Left lung (tissue), 10 donors: ENCODE measurements around the gene ATRN. TPM values are rescaled to one million over a fixed set of nuclear protein-coding genes. Genes with fewer than 3 reads are reported as not detected.

Experiments
- ATAC-seq: fragments of 200-7000 bp; cut with Tn5 transposase; one replicate; pipeline ENCODE4 v1.9.1; 2020; ENCODE audit warnings: moderate library complexity
- DNase-seq, 4 donors: peaks; one replicate each; pipeline ENCODE4 v3.0.0-alpha.2; 2013 to 2020
- H3K27ac ChIP-seq, 2 donors: fragments of 200-600 bp; sonication (generic) in 1 of 2; one replicate each; pipeline versions ENCODE4 v1.5.0 to v1.8.0; 2020 to 2021
- H3K27me3 ChIP-seq, 2 donors: fragments of 200-600 bp; sonication (generic) in 1 of 2; one replicate each; pipeline versions ENCODE4 v1.5.0 to v1.8.0; 2020 to 2021
- H3K36me3 ChIP-seq, 2 donors: fragments of 200-600 bp; sonication (generic) in 1 of 2; one replicate each; pipeline versions ENCODE4 v1.5.0 to v1.8.0; 2020 to 2021
- H3K4me1 ChIP-seq, 2 donors: fragments of 200-600 bp; one replicate each; pipeline ENCODE4 v1.8.0; 2021
- H3K4me3 ChIP-seq, 2 donors: fragments of 200-600 bp; sonication (generic) in 1 of 2; one replicate each; pipeline versions ENCODE4 v1.5.0 to v1.8.0; 2020 to 2021; ENCODE audit warnings: mild to moderate bottlenecking in 1 of 2
- H3K9me3 ChIP-seq, 2 donors: fragments of 200-600 bp; sonication (generic) in 1 of 2; one replicate each; pipeline versions ENCODE4 v1.5.0 to v1.8.0; 2020 to 2021
- intact Hi-C, 2 donors: fragments of 100-400 bp; cut with DNase I; formaldehyde crosslinking; loops; one replicate each; pipeline versions ENCODE4 v1.11.2 to v1.14.2; 2022
- polyA plus RNA-seq, 6 donors: library from polyadenylated mRNA; unstranded; fragments of 120-200 nt; gene quantifications; one replicate each; pipeline ENCODE4 v1.2.1, GENCODE V29; 2013; ENCODE audit not compliant: insufficient read length in 6 of 6
- total RNA-seq, 2 donors: library from RNA; stranded (reverse); fragmentation: NEBNext Ultra II Directional; extraction: Animal tissue kit (Norgen Biotek cat#: 25700); gene quantifications; one replicate each; pipeline ENCODE4 v1.2.1, GENCODE V29; 2021
- TF ChIP-seq, protein P1 (sequence below), 2 donors: fragments of 200-600 bp; sonication (generic) in 1 of 2; IDR thresholded peaks; one replicate each; pipeline versions ENCODE4 v1.5.0 to v1.8.0; 2021; ENCODE audit warnings: antibody characterized with exemption in 2 of 2
- donor health status: DM: no; HTN: yes; CAD: no.
- donor health status: DM: no; HTN: no; CAD: no.

ATRN gene
- total and polyA plus RNA-seq, 8 donors: 28.8 to 39.5 (median 35.6) TPM

DNA sequence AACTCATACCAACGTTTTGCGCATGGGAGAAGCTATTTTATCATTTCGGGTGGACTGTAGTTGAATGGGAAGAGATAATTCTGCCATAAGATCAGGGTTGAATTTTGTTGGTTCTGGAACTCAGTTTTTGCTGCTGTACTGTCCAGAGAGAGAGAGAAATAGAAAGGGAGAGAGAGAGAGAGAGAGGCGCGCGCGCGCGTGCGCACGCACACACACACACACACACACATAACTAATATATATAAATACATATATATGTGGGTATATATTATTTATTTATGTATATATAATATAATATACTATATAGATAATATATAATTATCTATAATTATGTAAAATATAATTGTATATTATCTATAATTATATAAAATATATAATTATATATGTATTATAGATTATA lies 21.9 kb downstream of the ATRN start:
- no peaks in the 10 kb centered on the region for H3K36me3 ChIP-seq

DNA sequence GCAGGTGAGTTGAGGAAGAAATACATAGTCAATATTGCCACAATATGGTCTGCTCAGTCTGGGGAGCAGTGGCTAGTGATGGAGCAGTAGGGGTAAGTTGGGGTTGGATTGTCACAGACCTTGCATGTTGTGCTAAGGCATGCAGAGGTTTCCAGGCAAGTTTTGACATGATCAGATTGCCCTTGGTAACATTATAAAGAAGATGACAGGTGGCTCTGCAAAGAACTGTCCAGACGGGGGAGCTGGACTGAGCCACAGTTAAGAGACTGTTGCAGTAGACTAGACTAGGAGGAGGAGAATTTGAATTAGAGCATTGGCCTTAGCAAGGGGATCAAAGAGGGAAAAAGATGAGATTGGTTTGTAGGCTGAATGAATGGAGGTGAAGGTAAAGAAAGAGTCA lies 23.4 kb downstream of the ATRN start:
- intact Hi-C loops: no loop called here
- no peak overlapping the region for H3K4me3 ChIP-seq
- no peaks in the 10 kb centered on the region for H3K4me1 ChIP-seq
- DNase-seq (no peak), ATAC-seq (no peak)
- H3K9me3 ChIP-seq: no peaks in the 10 kb centered on the region
- H3K27me3 ChIP-seq: no peaks in the 10 kb centered on the region
- TF ChIP-seq, protein P1, sequence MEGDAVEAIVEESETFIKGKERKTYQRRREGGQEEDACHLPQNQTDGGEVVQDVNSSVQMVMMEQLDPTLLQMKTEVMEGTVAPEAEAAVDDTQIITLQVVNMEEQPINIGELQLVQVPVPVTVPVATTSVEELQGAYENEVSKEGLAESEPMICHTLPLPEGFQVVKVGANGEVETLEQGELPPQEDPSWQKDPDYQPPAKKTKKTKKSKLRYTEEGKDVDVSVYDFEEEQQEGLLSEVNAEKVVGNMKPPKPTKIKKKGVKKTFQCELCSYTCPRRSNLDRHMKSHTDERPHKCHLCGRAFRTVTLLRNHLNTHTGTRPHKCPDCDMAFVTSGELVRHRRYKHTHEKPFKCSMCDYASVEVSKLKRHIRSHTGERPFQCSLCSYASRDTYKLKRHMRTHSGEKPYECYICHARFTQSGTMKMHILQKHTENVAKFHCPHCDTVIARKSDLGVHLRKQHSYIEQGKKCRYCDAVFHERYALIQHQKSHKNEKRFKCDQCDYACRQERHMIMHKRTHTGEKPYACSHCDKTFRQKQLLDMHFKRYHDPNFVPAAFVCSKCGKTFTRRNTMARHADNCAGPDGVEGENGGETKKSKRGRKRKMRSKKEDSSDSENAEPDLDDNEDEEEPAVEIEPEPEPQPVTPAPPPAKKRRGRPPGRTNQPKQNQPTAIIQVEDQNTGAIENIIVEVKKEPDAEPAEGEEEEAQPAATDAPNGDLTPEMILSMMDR (IDR thresholded peaks at IDR 0.05): no peak
- no peak overlapping the region for H3K27ac ChIP-seq
- no peaks in the 10 kb centered on the region for H3K36me3 ChIP-seq

More for the DNA sequence above, 21.9 kb downstream of the ATRN start:
- DNase-seq: no peak
- Histone ChIP-seq H3K4me3 (no peak overlapping the region), H3K4me1 (no peaks in the 10 kb centered on the region), H3K9me3 (no peaks in the 10 kb centered on the region), H3K27ac (no peak overlapping the region), H3K27me3 (no peaks in the 10 kb centered on the region)
- intact Hi-C loops: no loop called here
- no peak for ATAC-seq
- TF ChIP-seq, protein P1 (IDR thresholded peaks at IDR 0.05): no peak

DNA sequence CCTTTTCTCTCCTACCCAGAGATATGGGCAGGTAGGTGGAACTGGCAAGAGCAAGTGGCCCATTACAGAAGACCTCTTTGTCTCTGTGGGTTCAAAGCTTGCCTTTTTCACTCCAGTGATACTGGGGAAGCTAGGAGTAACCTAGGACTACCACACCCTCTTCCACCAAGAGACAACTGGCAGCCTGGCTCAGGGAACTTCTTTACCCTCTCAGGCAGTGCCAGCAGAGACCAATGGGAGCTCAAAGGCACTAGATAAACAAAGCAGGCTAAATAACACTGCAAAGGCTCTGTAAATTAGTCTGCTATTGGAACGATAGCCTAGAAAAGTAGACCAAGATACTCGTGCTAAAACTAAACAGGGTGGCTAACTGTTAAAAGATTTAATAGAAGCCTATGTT lies 32.1 kb downstream of the ATRN start:
- TF ChIP-seq, protein P1 (IDR thresholded peaks at IDR 0.05): no peak
- Histone ChIP-seq H3K4me3 (no peak overlapping the region), H3K36me3 (no peaks in the 10 kb centered on the region), H3K27ac (no peak overlapping the region), H3K27me3 (no peaks in the 10 kb centered on the region), H3K4me1 (peaks cover 0 to 6% of the 10 kb centered on the region in 2 donors), H3K9me3 (no peaks in the 10 kb centered on the region)
- no peak for DNase-seq
- intact Hi-C loops: no loop called here
- no peak for ATAC-seq

DNA sequence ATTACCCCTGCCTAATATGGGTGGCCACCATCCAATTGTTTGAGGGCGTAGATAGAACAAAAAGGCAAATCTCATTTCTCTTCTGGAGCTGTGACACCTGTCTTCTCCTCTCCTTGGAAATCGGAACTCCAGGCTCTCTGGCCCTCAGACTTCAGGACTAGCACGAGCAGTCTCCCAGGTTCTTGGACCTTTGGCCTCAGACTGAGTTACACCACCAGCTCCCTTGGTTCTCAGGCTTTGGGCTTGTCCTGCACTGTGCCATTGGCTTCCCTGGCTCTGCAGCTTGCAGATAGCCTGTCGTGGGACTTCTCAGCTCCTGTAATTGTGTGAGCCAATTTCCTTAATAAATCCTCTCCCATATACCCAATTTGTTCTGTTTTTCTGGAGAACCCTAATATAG lies 34.3 kb downstream of the ATRN start:
- ATAC-seq (no peak), DNase-seq (no peak)
- peaks cover 0 to 6% of the 10 kb centered on the region in 2 donors for H3K4me1 ChIP-seq
- no peaks in the 10 kb centered on the region for H3K27me3 ChIP-seq
- intact Hi-C loops: no loop called here
- TF ChIP-seq, protein P1 (IDR thresholded peaks at IDR 0.05): no peak
- H3K9me3 ChIP-seq: no peaks in the 10 kb centered on the region
- H3K4me3 ChIP-seq: no peak overlapping the region
- H3K27ac ChIP-seq: no peak overlapping the region
- no peaks in the 10 kb centered on the region for H3K36me3 ChIP-seq

DNA sequence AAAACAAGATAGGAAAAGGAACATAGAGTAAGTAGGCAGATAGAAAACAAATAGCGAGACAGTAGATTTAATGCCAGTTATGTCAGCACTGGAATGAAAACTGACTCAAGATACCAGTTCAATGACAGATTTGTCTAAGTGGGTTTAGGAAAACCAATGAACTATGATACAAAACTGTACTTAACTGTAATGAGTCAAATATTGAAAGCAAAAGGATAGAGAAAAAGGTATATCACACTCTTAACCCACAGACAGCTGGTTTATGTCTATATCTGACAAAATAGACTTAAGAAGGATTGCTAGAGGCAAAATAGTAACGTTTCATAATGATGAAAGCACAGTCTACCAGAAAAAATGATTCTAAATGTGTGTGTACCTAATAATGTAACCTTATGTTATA lies 38.2 kb downstream of the ATRN start:
- Histone ChIP-seq H3K27me3 (no peaks in the 10 kb centered on the region), H3K4me1 (peaks cover 0 to 6% of the 10 kb centered on the region in 2 donors), H3K4me3 (no peak overlapping the region), H3K36me3 (no peaks in the 10 kb centered on the region), H3K27ac (no peak overlapping the region), H3K9me3 (no peaks in the 10 kb centered on the region)
- TF ChIP-seq, protein P1 (IDR thresholded peaks at IDR 0.05): no peak
- no peak for DNase-seq
- ATAC-seq: no peak
- intact Hi-C loops: no loop called here
